GM12891 (cell line): ENCODE measurements around the gene VDAC1.
"Not testable (repeated sequence)": the region's sequence is repeated elsewhere in the genome, so short reads cannot be mapped to it uniquely, and the experiment has no call there.

Experiments
- DNase-seq: peaks from one replicate; pipeline ENCODE4 v3.0.0; 2011; ENCODE audit warnings: low spot score; ENCODE audit not compliant: insufficient read length
- FAIRE-seq: peaks from 2 replicates; lab custom pipeline; 2011; peaks lifted over from hg19 to GRCh38; lab: Jason Lieb, UNC
- PAX5 ChIP-seq: IDR thresholded peaks from 2 replicates; pipeline ENCODE4 v1.6.1; 2011; ENCODE audit warnings: low read length, moderate library complexity, mild to moderate bottlenecking; ENCODE audit not compliant: insufficient read depth, severe bottlenecking
- POLR2A ChIP-seq: IDR thresholded peaks from 2 replicates; pipeline ENCODE4 v1.6.1; 2011; ENCODE audit warnings: low read depth, low read length, control low read depth
- POLR2AphosphoS5 ChIP-seq: IDR thresholded peaks from 2 replicates; pipeline ENCODE4 v1.6.1; 2011; ENCODE audit warnings: low read depth, low read length, control low read depth
- POU2F2 ChIP-seq: IDR thresholded peaks from 2 replicates; pipeline ENCODE4 v1.6.1; 2011; ENCODE audit warnings: low read depth, mild to moderate bottlenecking, control low read depth, low read length, moderate library complexity
- SPI1 ChIP-seq: IDR thresholded peaks from 2 replicates; pipeline ENCODE4 v1.6.1; 2011; ENCODE audit warnings: low read depth, low read length, control low read depth
- TAF1 ChIP-seq: IDR thresholded peaks from 2 replicates; pipeline ENCODE4 v1.6.1; 2011; ENCODE audit warnings: low read depth, low read length, control low read depth

The VDAC1 gene

GRCh38 chr5:134043793-134044792, 39.3 kb upstream of the VDAC1 start:
- DNase-seq = no peak
- TF ChIP-seq POU2F2 (no peak), TAF1 (no peak), POLR2A (no peak)
- no peak for FAIRE-seq

GRCh38 chr5:134041570-134042411, 37.0 kb upstream of the VDAC1 start:
- FAIRE-seq (peak; percentile 85), DNase-seq (peak; percentile 58)
- TF ChIP-seq SPI1 = peak; percentile 39; the same call in 1 of the 2 replicates
- TF ChIP-seq PAX5 = peak; percentile 74
- no peak for TF ChIP-seq TAF1

GRCh38 chr5:134038138-134038537, 33.4 kb upstream of the VDAC1 start:
- TF ChIP-seq POLR2AphosphoS5 = no peak
- no peak for TF ChIP-seq POLR2A
- no peak for DNase-seq
- no peak for FAIRE-seq

- DNase-seq (no peak), FAIRE-seq (no peak)
- no peak for TF ChIP-seq SPI1
- TF ChIP-seq PAX5 = no peak
- no peak for TF ChIP-seq POLR2A
- TF ChIP-seq TAF1 = no peak
- no peak for TF ChIP-seq POU2F2
- TF ChIP-seq POLR2AphosphoS5 = no peak
These were observed 32.4 kb upstream of the VDAC1 start for GRCh38 chr5:134037160-134037559.

GRCh38 chr5:134034326-134034725, 29.6 kb upstream of the VDAC1 start:
- TF ChIP-seq POLR2A (no peak), PAX5 (no peak), POU2F2 (no peak), SPI1 (no peak), TAF1 (no peak)
- DNase-seq = no peak
- no peak for FAIRE-seq

- DNase-seq, FAIRE-seq: not testable (repeated sequence)
These were observed 25.7 kb upstream of the VDAC1 start for GRCh38 chr5:134030303-134030964.

- TF ChIP-seq PAX5 = no peak
- TF ChIP-seq POU2F2 = no peak
- no peak for TF ChIP-seq SPI1
- no peak for TF ChIP-seq TAF1
- TF ChIP-seq POLR2AphosphoS5 = no peak
- TF ChIP-seq POLR2A = no peak
- no peak for FAIRE-seq
- no peak for DNase-seq
These were observed 24.4 kb upstream of the VDAC1 start for GRCh38 chr5:134029156-134029555.

GRCh38 chr5:134028496-134028895, 23.7 kb upstream of the VDAC1 start:
- TF ChIP-seq SPI1 = no peak
- no peak for TF ChIP-seq POLR2A
- no peak for TF ChIP-seq PAX5
- TF ChIP-seq TAF1 = no peak
- no peak for TF ChIP-seq POU2F2
- no peak for TF ChIP-seq POLR2AphosphoS5
- FAIRE-seq = no peak
- no peak for DNase-seq

GRCh38 chr5:134027288-134027615, 22.5 kb upstream of the VDAC1 start:
- DNase-seq = no peak
- TF ChIP-seq PAX5 (no peak), POLR2A (no peak), SPI1 (no peak), POLR2AphosphoS5 (no peak), TAF1 (no peak), POU2F2 (no peak)
- no peak for FAIRE-seq
